Pons (tissue), 1 donor: ENCODE results near the gene DNAH7.
"Not testable (repeated sequence)": the region's sequence is repeated elsewhere in the genome, so short reads cannot be mapped to it uniquely, and the experiment has no call there.

ENCODE experiments used
- DNase-seq: peaks from one replicate; pipeline ENCODE4 v3.0.0-alpha.2; 2016; ENCODE audit warnings: low spot score

DNAH7 gene

GRCh38 chr2:195721042-195721441 lies 347.6 kb downstream of the DNAH7 start:
- no peak for DNase-seq

GRCh38 chr2:195716466-195716865 lies 352.2 kb downstream of the DNAH7 start:
- DNase-seq, result no peak

GRCh38 chr2:195711478-195711877 lies 357.2 kb downstream of the DNAH7 start:
- DNase-seq, result no peak

GRCh38 chr2:195709901-195710806 lies 358.5 kb downstream of the DNAH7 start:
- DNase-seq, result no peak

GRCh38 chr2:195706161-195706900 lies 362.3 kb downstream of the DNAH7 start:
- no peak for DNase-seq

- DNase-seq, result no peak
These were observed 368.2 kb downstream of the DNAH7 start for GRCh38 chr2:195700480-195700879.

- DNase-seq, result no peak
These were observed 370.9 kb downstream of the DNAH7 start for GRCh38 chr2:195697681-195698220.

- DNase-seq, result no peak
These were observed 372.6 kb downstream of the DNAH7 start for GRCh38 chr2:195696012-195696411.

GRCh38 chr2:195695002-195695631 lies 373.5 kb downstream of the DNAH7 start:
- no peak for DNase-seq

GRCh38 chr2:195694553-195694952 lies 374.1 kb downstream of the DNAH7 start:
- DNase-seq, result no peak

GRCh38 chr2:195692531-195692930 lies 376.1 kb downstream of the DNAH7 start:
- not testable (repeated sequence) for DNase-seq
